Sigmoid colon (tissue), 7 donors: Measurements from ENCODE around the gene NCLN. TPM values are rescaled to one million over a fixed set of nuclear protein-coding genes. Genes with fewer than 3 reads are reported as not detected.

Experiments used
- DNase-seq: peaks from one replicate; pipeline ENCODE4 v3.0.0-alpha.2; 2019
- H3K27ac ChIP-seq, 4 donors: fragments of 200-600 bp; sonication (generic); one replicate each; pipeline ENCODE4 v1.5.1; 2016 to 2019; ENCODE audit warnings: mild to moderate bottlenecking in 1 of 4
- H3K27me3 ChIP-seq, 3 donors: fragments of 200-600 bp; sonication (generic); one replicate each; pipeline ENCODE4 v1.5.1; 2019; ENCODE audit warnings: mild to moderate bottlenecking in 1 of 3
- H3K36me3 ChIP-seq, 4 donors: fragments of 200-600 bp; sonication (generic); one replicate each; pipeline ENCODE4 v1.5.1; 2016 to 2019
- H3K4me1 ChIP-seq, 4 donors: fragments of 200-600 bp; sonication (generic); one replicate each; pipeline ENCODE4 v1.5.1; 2017 to 2019
- H3K4me3 ChIP-seq, 4 donors: fragments of 200-600 bp; sonication (generic); one replicate each; pipeline ENCODE4 v1.5.1; 2017 to 2019; ENCODE audit warnings: mild to moderate bottlenecking in 2 of 4, moderate library complexity in 1 of 4
- H3K9me3 ChIP-seq, 4 donors: fragments of 200-600 bp in 3 of 4; sonication (generic) in 3 of 4; one replicate each; pipeline versions ENCODE4 v1.5.1 to v1.6.1; 2013 to 2019
- CTCF ChIP-seq, 4 experiments: fragments of 450-650 bp in 3 of 4; fragments of 200-600 bp in 1 of 4; IDR thresholded peaks; one replicate each; pipeline ENCODE4 v1.5.1; 2016 to 2019; ENCODE audit warnings: antibody characterized with exemption in 4 of 4, mild to moderate bottlenecking in 3 of 4, moderate library complexity in 2 of 4
- EP300 ChIP-seq, 4 donors: sonication (generic); formaldehyde crosslinking; IDR thresholded peaks; one replicate each; pipeline ENCODE4 v1.6.1; 2017; ENCODE audit warnings: antibody characterized with exemption in 4 of 4
- POLR2A ChIP-seq, 2 donors: fragments of 450-650 bp; IDR thresholded peaks; one replicate each; pipeline ENCODE4 v1.6.1; 2016; ENCODE audit warnings: antibody characterized with exemption in 2 of 2, mild to moderate bottlenecking in 2 of 2, moderate library complexity in 2 of 2
- POLR2AphosphoS5 ChIP-seq, 4 donors: sonication (generic); formaldehyde crosslinking; IDR thresholded peaks; one replicate each; pipeline ENCODE4 v1.6.1; 2017; ENCODE audit warnings: antibody characterized with exemption in 4 of 4
- WGBS, 2 donors: extraction: QIAGEN DNeasy Blood & Tissue Kit; methylation state at CpG; one replicate each; pipeline ENCODE4 v1.1.7; 2013; 5-methylcytosine and 5-hydroxymethylcytosine counted together
- intact Hi-C: fragments of 100-400 bp; cut with DNase I; formaldehyde crosslinking; loops from one replicate; pipeline ENCODE4 v1.15.1; 2023
- polyA plus RNA-seq, 3 donors: library from polyadenylated mRNA; stranded (reverse); fragments of 200-250 nt; gene quantifications; one replicate each; pipeline ENCODE4 v1.2.3, GENCODE V29; 2013
- total RNA-seq, 4 donors: library from RNA; depleted of rRNA; stranded (reverse); fragments of >200 nt; gene quantifications; one replicate each; pipeline ENCODE4 v1.1.0, GENCODE V29; 2016
- donor health status: healthy with polysubstance abuse.
- donor health status: Bipolar disorder and iron deficiency.
- donor health status: healthy.

The NCLN gene
- total and polyA plus RNA-seq, 7 donors, result 12.2 to 94.7 (median 16.1) TPM

- Histone ChIP-seq H3K36me3 (no peaks in the 10 kb centered on the region), H3K4me3 (no peak overlapping the region), H3K4me1 (peaks cover 0 to 4% (median 0%) of the 10 kb centered on the region in 4 donors), H3K9me3 (peaks cover 0 to 4% (median 0%) of the 10 kb centered on the region in 4 donors), H3K27me3 (peaks cover 0 to 1% (median 0%) of the 10 kb centered on the region in 3 donors), H3K27ac (peak overlapping the region in 1 of 4 donors; percentile 53)
- no peak for DNase-seq
- TF ChIP-seq POLR2A (IDR thresholded peaks at IDR 0.05), result no peak
- no peak for TF ChIP-seq EP300 (IDR thresholded peaks at IDR 0.05)
- no peak for TF ChIP-seq POLR2AphosphoS5 (IDR thresholded peaks at IDR 0.05)
- no peak for TF ChIP-seq CTCF (IDR thresholded peaks at IDR 0.05)
- intact Hi-C loops, result no loop called here
These were observed 45.1 kb upstream of the NCLN start for GRCh38 chr19:3140667-3141038.

DNA sequence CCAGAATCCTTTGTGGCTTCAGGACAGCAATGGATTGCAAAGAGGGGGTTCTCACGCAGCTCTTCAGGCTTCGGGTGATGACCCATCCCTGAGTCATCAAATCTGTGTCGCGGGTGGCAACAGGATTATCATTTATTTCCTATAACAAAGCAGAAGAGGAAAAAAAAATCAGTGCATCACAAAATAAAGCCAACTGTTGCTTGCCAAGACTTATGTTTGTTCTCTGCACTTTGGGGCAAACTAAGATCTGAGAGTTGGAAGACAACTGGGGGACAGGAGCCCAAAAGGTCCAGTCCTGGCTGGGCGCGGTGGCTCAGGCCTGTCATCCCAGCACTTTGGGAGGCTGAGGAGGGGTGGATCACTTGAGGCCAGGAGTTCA lies 43.4 kb upstream of the NCLN start:
- Histone ChIP-seq H3K9me3 (peaks cover 0 to 4% (median 0%) of the 10 kb centered on the region in 4 donors), H3K27ac (peak overlapping the region; percentile 53 to 68 (median 58)), H3K4me1 (peaks cover 0 to under 1% (median 0%) of the 10 kb centered on the region in 4 donors), H3K27me3 (peaks cover 0 to 13% (median 0%) of the 10 kb centered on the region in 3 donors), H3K4me3 (no peak overlapping the region), H3K36me3 (no peaks in the 10 kb centered on the region)
- DNase-seq, result no peak
- intact Hi-C loops, result no loop called here
- 42 to 52% methylated on average over 6 of the region's 6 CpGs for WGBS, 2 donors
- TF ChIP-seq POLR2AphosphoS5 (IDR thresholded peaks at IDR 0.05) (no peak), POLR2A (IDR thresholded peaks at IDR 0.05) (no peak)

- Histone ChIP-seq H3K9me3 (peaks cover 0 to 4% (median 0%) of the 10 kb centered on the region in 4 donors), H3K4me3 (no peak overlapping the region), H3K27me3 (peaks cover 0 to 13% (median 0%) of the 10 kb centered on the region in 3 donors), H3K4me1 (no peaks in the 10 kb centered on the region), H3K27ac (peak overlapping the region; percentile 53 to 68 (median 58)), H3K36me3 (no peaks in the 10 kb centered on the region)
- no peak for TF ChIP-seq EP300 (IDR thresholded peaks at IDR 0.05)
- TF ChIP-seq POLR2A (IDR thresholded peaks at IDR 0.05), result no peak
- TF ChIP-seq CTCF (IDR thresholded peaks at IDR 0.05), result no peak
- TF ChIP-seq POLR2AphosphoS5 (IDR thresholded peaks at IDR 0.05), result no peak
- intact Hi-C loops, result no loop called here
- WGBS, 2 donors, result 58 to 66% methylated on average over 11 of the region's 11 CpGs
- DNase-seq, result no peak
These were observed 42.9 kb upstream of the NCLN start for GRCh38 chr19:3142781-3143337.

DNA sequence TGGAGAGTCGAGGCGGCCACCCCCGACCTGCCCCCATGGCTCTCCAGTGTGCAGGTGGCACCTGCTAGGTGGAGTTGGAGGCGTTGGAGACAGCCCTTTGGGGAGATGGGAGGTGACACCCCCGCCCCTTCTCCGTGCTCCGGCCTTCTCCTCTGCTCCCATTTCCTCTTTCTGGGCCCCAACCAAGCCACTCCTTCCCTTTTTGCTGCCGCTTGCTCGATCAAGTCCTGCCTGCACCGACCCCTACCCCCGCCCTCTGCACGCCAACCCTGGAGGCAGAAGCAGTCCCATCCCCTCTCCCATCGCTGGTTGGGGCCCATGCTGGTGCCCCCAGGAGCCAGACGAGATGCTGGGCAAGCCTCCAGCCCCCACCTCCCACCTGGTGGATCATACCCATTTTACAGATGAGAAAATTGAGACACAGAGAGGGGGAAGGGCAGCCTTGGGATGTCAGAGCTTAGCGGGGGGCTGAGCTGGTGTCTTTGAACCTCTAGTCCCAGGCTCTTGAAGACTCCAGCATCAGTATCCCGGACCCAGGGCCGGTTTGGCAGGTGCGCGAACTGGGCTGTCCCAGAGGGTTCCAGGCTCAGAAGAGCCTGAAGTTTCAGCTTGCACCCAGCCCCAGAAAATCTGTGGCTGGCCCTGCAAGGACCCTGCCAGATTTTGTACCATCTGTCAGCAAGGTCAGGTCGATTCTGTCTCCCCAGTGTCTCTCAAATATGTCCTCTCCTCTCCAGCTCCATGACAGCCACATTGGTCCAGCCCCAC lies 39.6 kb upstream of the NCLN start:
- Histone ChIP-seq H3K9me3 (no peaks in the 10 kb centered on the region), H3K27ac (no peak overlapping the region), H3K36me3 (no peaks in the 10 kb centered on the region), H3K4me1 (no peaks in the 10 kb centered on the region), H3K4me3 (no peak overlapping the region), H3K27me3 (peaks cover 0 to 24% (median 0%) of the 10 kb centered on the region in 3 donors)
- intact Hi-C loops, result no loop called here
- DNase-seq, result no peak
- WGBS, 2 donors, result 63 to 70% methylated on average over 20 of the region's 20 CpGs
- no peak for TF ChIP-seq POLR2A (IDR thresholded peaks at IDR 0.05)
- no peak for TF ChIP-seq POLR2AphosphoS5 (IDR thresholded peaks at IDR 0.05)
- TF ChIP-seq CTCF (IDR thresholded peaks at IDR 0.05), result no peak
- no peak for TF ChIP-seq EP300 (IDR thresholded peaks at IDR 0.05)

DNA sequence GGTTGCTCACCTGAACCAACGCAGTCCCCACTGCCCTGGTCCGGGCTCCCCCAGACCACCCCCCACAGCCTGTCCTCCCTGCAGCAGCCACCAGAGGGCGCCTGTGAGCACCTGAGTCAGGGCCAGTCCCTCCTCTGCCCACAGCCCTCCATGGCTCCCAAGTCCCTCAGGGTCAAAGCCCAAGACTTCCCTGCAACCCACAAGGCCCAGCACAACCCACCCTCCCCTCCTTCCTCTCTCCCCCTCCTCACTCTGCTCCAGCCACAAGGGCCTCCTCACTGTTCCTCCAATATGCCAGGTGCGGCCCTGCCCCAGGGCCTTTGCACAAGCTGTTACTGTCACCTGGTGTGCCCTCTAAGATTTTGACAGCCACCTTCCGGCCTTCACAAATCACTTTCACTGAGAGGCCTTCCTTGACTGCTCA lies 39.0 kb upstream of the NCLN start:
- 53 to 70% methylated on average over 5 of the region's 5 CpGs for WGBS, 2 donors
- intact Hi-C loops, result no loop called here
- no peaks in the 10 kb centered on the region for H3K9me3 ChIP-seq
- H3K27ac ChIP-seq, result no peak overlapping the region
- peaks cover 0 to 24% (median 0%) of the 10 kb centered on the region in 3 donors for H3K27me3 ChIP-seq
- no peaks in the 10 kb centered on the region for H3K36me3 ChIP-seq
- no peaks in the 10 kb centered on the region for H3K4me1 ChIP-seq
- no peak for DNase-seq
- no peak overlapping the region for H3K4me3 ChIP-seq
- TF ChIP-seq CTCF (IDR thresholded peaks at IDR 0.05), result peak in 3 of 4 experiments; percentile 11 to 52 (median 13)
- no peak for TF ChIP-seq POLR2AphosphoS5 (IDR thresholded peaks at IDR 0.05)
- TF ChIP-seq POLR2A (IDR thresholded peaks at IDR 0.05), result no peak
- TF ChIP-seq EP300 (IDR thresholded peaks at IDR 0.05), result no peak
